Skeletal muscle tissue (tissue), 4 donors: ENCODE measurements around the gene TEKTIP1. TPM values are rescaled to one million over a fixed set of nuclear protein-coding genes. Genes with fewer than 3 reads are reported as not detected.

ENCODE experiments used
- H3K27ac ChIP-seq: one replicate; pipeline ENCODE4 v1.7.0; 2013; ENCODE audit warnings: mild to moderate bottlenecking, low read depth, low read length, inconsistent platforms
- H3K27me3 ChIP-seq, 3 donors: one replicate each; pipeline ENCODE4 v1.7.0; 2013; ENCODE audit warnings: low read length in 3 of 3; ENCODE audit not compliant: control insufficient read depth in 3 of 3, insufficient read depth in 3 of 3
- H3K36me3 ChIP-seq, 3 donors: one replicate each; pipeline ENCODE4 v1.7.0; 2013; ENCODE audit warnings: low read length in 3 of 3; ENCODE audit not compliant: control insufficient read depth in 3 of 3, insufficient read depth in 3 of 3
- H3K4me1 ChIP-seq, 3 donors: one replicate each; pipeline ENCODE4 v1.7.0; 2013; ENCODE audit warnings: low read length in 3 of 3, mild to moderate bottlenecking in 3 of 3; ENCODE audit not compliant: control insufficient read depth in 3 of 3, insufficient read depth in 3 of 3
- H3K4me3 ChIP-seq, 3 donors: one replicate each; pipeline ENCODE4 v1.7.0; 2013; ENCODE audit warnings: low read length in 3 of 3
- H3K9ac ChIP-seq, 3 donors: one replicate each; pipeline ENCODE4 v1.7.0; 2013; ENCODE audit warnings: low read length in 3 of 3, mild to moderate bottlenecking in 3 of 3, moderate library complexity in 2 of 3, low read depth in 1 of 3
- H3K9me3 ChIP-seq, 3 donors: one replicate each; pipeline ENCODE4 v1.7.0; 2013; ENCODE audit warnings: low read length in 3 of 3; ENCODE audit not compliant: control insufficient read depth in 3 of 3
- total RNA-seq: library from RNA; depleted of rRNA; stranded (reverse); fragments of >200 nt; gene quantifications from one replicate; pipeline ENCODE4 v1.2.3, GENCODE V29; 2014
- donor health status: Osteomylitis.

The TEKTIP1 gene
- not detected for total RNA-seq

- Histone ChIP-seq H3K4me1 (peaks cover 0 to 3% (median 0%) of the 10 kb centered on the region in 3 donors), H3K36me3 (peaks cover 12 to 18% (median 15%) of the 10 kb centered on the region in 3 donors), H3K9ac (no peak within 1 kb of the TSS), H3K9me3 (no peaks in the 10 kb centered on the region), H3K27ac (no peak within 1 kb of the TSS), H3K4me3 (no peak within 1 kb of the TSS), H3K27me3 (no peaks in the 10 kb centered on the region)
Measured at GRCh38 chr19:3538965-3539755, at the start of gene TEKTIP1. Gene TEKTIP1 (plus strand): TSS chr19:3539174. CDS start chr19:3539178, 4 bp downstream.

GRCh38 chr19:3491396-3492119 is 47.4 kb upstream of the TEKTIP1 start:
- no peak overlapping the region for H3K9ac ChIP-seq
- peaks cover 24 to 35% (median 27%) of the 10 kb centered on the region in 3 donors for H3K36me3 ChIP-seq
- no peak overlapping the region for H3K27ac ChIP-seq
- no peaks in the 10 kb centered on the region for H3K9me3 ChIP-seq
- H3K27me3 ChIP-seq, result no peaks in the 10 kb centered on the region
- H3K4me3 ChIP-seq, result no peak overlapping the region
- no peaks in the 10 kb centered on the region for H3K4me1 ChIP-seq

- H3K27me3 ChIP-seq, result no peaks in the 10 kb centered on the region
- H3K27ac ChIP-seq, result no peak overlapping the region
- no peaks in the 10 kb centered on the region for H3K4me1 ChIP-seq
- H3K4me3 ChIP-seq, result no peak overlapping the region
- H3K9me3 ChIP-seq, result no peaks in the 10 kb centered on the region
- H3K36me3 ChIP-seq, result peaks cover 26 to 40% (median 35%) of the 10 kb centered on the region in 3 donors
- H3K9ac ChIP-seq, result no peak overlapping the region
Measured at GRCh38 chr19:3492131-3492839, 46.7 kb upstream of the TEKTIP1 start.

GRCh38 chr19:3492919-3493318 is 46.1 kb upstream of the TEKTIP1 start:
- Histone ChIP-seq H3K27ac (no peak overlapping the region), H3K36me3 (peaks cover 26 to 42% (median 35%) of the 10 kb centered on the region in 3 donors), H3K4me1 (no peaks in the 10 kb centered on the region), H3K4me3 (no peak overlapping the region), H3K27me3 (no peaks in the 10 kb centered on the region), H3K9me3 (no peaks in the 10 kb centered on the region), H3K9ac (no peak overlapping the region)

- H3K27me3 ChIP-seq, result no peaks in the 10 kb centered on the region
- H3K27ac ChIP-seq, result no peak overlapping the region
- H3K9me3 ChIP-seq, result no peaks in the 10 kb centered on the region
- H3K36me3 ChIP-seq, result peaks cover 26 to 39% (median 35%) of the 10 kb centered on the region in 3 donors
- no peak overlapping the region for H3K9ac ChIP-seq
- H3K4me3 ChIP-seq, result no peak overlapping the region
- H3K4me1 ChIP-seq, result no peaks in the 10 kb centered on the region
Measured at GRCh38 chr19:3493651-3494050, 45.3 kb upstream of the TEKTIP1 start.

GRCh38 chr19:3494051-3494450 is 44.9 kb upstream of the TEKTIP1 start:
- H3K9me3 ChIP-seq, result no peaks in the 10 kb centered on the region
- H3K4me1 ChIP-seq, result peaks cover 1 to 3% (median 2%) of the 10 kb centered on the region in 3 donors
- no peak overlapping the region for H3K9ac ChIP-seq
- no peak overlapping the region for H3K27ac ChIP-seq
- no peaks in the 10 kb centered on the region for H3K27me3 ChIP-seq
- H3K36me3 ChIP-seq, result peaks cover 26 to 41% (median 35%) of the 10 kb centered on the region in 3 donors
- H3K4me3 ChIP-seq, result no peak overlapping the region

GRCh38 chr19:3494559-3494958 is 44.4 kb upstream of the TEKTIP1 start:
- Histone ChIP-seq H3K4me3 (no peak overlapping the region), H3K36me3 (peaks cover 26 to 41% (median 35%) of the 10 kb centered on the region in 3 donors), H3K9ac (no peak overlapping the region), H3K27me3 (no peaks in the 10 kb centered on the region), H3K4me1 (peaks cover 5 to 8% (median 6%) of the 10 kb centered on the region in 3 donors), H3K9me3 (no peaks in the 10 kb centered on the region), H3K27ac (no peak overlapping the region)

GRCh38 chr19:3496392-3497273 is 42.3 kb upstream of the TEKTIP1 start:
- Histone ChIP-seq H3K27ac (no peak overlapping the region), H3K27me3 (no peaks in the 10 kb centered on the region), H3K36me3 (peaks cover 20 to 36% (median 35%) of the 10 kb centered on the region in 3 donors), H3K4me1 (peaks cover 12 to 21% (median 16%) of the 10 kb centered on the region in 3 donors), H3K4me3 (no peak overlapping the region), H3K9me3 (no peaks in the 10 kb centered on the region), H3K9ac (no peak overlapping the region)
